Spleen (tissue), 3 donors: Measurements from ENCODE around the gene PRAMEF26.
"Not testable (repeated sequence)": the region's sequence is repeated elsewhere in the genome, so short reads cannot be mapped to it uniquely, and the experiment has no call there.

Experiments
- POLR2A ChIP-seq, 3 donors: fragments of 450-650 bp; IDR thresholded peaks; one replicate each; pipeline ENCODE4 v1.5.1; 2017; ENCODE audit warnings: antibody characterized with exemption in 3 of 3, mild to moderate bottlenecking in 1 of 3
- POLR2AphosphoS5 ChIP-seq, 3 donors: sonication (generic); formaldehyde crosslinking; IDR thresholded peaks; one replicate each; pipeline ENCODE4 v1.5.1; 2017; ENCODE audit warnings: antibody characterized with exemption in 3 of 3

- not testable (repeated sequence) for TF ChIP-seq POLR2AphosphoS5, POLR2A (IDR thresholded peaks at IDR 0.05)
Observed at GRCh38 chr1:13165531-13165930, 9.7 kb upstream of the PRAMEF26 start, which contains the start of gene HNRNPCL4.
